Large intestine (tissue), 3 donors: ENCODE results near the gene CTNNA1. TPM values are rescaled to one million over a fixed set of nuclear protein-coding genes. Genes with fewer than 3 reads are reported as not detected.
"Not testable (repeated sequence)": the region's sequence is repeated elsewhere in the genome, so short reads cannot be mapped to it uniquely, and the experiment has no call there.

Source experiments
- DNase-seq, 2 donors: peaks; one replicate each; pipeline versions ENCODE4 v3.0.0 to v3.0.0-alpha.2; 2013
- H3K27ac ChIP-seq: one replicate; pipeline ENCODE4 v1.5.1; 2013; ENCODE audit warnings: low read length
- H3K27me3 ChIP-seq: 2 replicates; pipeline ENCODE4 v1.6.1; 2013; ENCODE audit warnings: low read length; ENCODE audit not compliant: control insufficient read depth, insufficient read depth
- H3K36me3 ChIP-seq: 2 replicates; pipeline ENCODE4 v1.6.1; 2013; ENCODE audit warnings: low read length; ENCODE audit not compliant: control insufficient read depth, insufficient read depth
- H3K4me1 ChIP-seq: one replicate; pipeline ENCODE4 v1.6.1; 2013; ENCODE audit warnings: low read length; ENCODE audit not compliant: control insufficient read depth, insufficient read depth
- H3K4me3 ChIP-seq: one replicate; pipeline ENCODE4 v1.5.1; 2013; ENCODE audit warnings: low read length
- H3K9me3 ChIP-seq: one replicate; pipeline ENCODE4 v1.6.1; 2013; ENCODE audit warnings: mild to moderate bottlenecking, low read depth, low read length, moderate library complexity; ENCODE audit not compliant: control insufficient read depth
- WGBS: methylation state at CpG from one replicate; pipeline ENCODE4 v1.1.5; 2013; ENCODE audit warnings: low lambda C conversion rate; ENCODE audit not compliant: insufficient coverage; 5-methylcytosine and 5-hydroxymethylcytosine counted together
- polyA plus RNA-seq: library from polyadenylated mRNA; unstranded; fragments of 120-200 nt; gene quantifications from one replicate; pipeline ENCODE4 v1.2.1, GENCODE V29; 2013

Gene CTNNA1
- polyA plus RNA-seq, 1 donor: 287 TPM

GRCh38 chr5:138754699-138755057, 1.5 kb downstream of the CTNNA1 start:
- Histone ChIP-seq H3K27ac (peak overlapping the region; percentile 99), H3K27me3 (no peaks in the 10 kb centered on the region), H3K9me3 (peaks cover 8% of the 10 kb centered on the region), H3K4me1 (peaks cover 21% of the 10 kb centered on the region), H3K4me3 (peak overlapping the region; percentile 95), H3K36me3 (peaks cover 20% of the 10 kb centered on the region)
- WGBS: 60% methylated on average over 1 of the region's 14 CpGs
- DNase-seq: no peak

- DNase-seq: no peak
- Histone ChIP-seq H3K36me3 (peaks cover 22% of the 10 kb centered on the region), H3K27me3 (no peaks in the 10 kb centered on the region), H3K4me1 (peaks cover 21% of the 10 kb centered on the region), H3K27ac (peak overlapping the region; percentile 99), H3K9me3 (peaks cover 8% of the 10 kb centered on the region), H3K4me3 (peak overlapping the region; percentile 95)
- 94% methylated on average over 4 of the region's 5 CpGs for WGBS
Observed at GRCh38 chr5:138755084-138755748, 2.0 kb downstream of the CTNNA1 start.

GRCh38 chr5:138757061-138757776, 4.0 kb downstream of the CTNNA1 start:
- H3K36me3 ChIP-seq: peaks cover 31% of the 10 kb centered on the region
- H3K27ac ChIP-seq: no peak overlapping the region
- H3K4me3 ChIP-seq: no peak overlapping the region
- H3K27me3 ChIP-seq: no peaks in the 10 kb centered on the region
- H3K9me3 ChIP-seq: peaks cover 8% of the 10 kb centered on the region
- peaks cover 18% of the 10 kb centered on the region for H3K4me1 ChIP-seq
- no peak for DNase-seq
- WGBS: 100% methylated on average over 2 of the region's 6 CpGs

DNA sequence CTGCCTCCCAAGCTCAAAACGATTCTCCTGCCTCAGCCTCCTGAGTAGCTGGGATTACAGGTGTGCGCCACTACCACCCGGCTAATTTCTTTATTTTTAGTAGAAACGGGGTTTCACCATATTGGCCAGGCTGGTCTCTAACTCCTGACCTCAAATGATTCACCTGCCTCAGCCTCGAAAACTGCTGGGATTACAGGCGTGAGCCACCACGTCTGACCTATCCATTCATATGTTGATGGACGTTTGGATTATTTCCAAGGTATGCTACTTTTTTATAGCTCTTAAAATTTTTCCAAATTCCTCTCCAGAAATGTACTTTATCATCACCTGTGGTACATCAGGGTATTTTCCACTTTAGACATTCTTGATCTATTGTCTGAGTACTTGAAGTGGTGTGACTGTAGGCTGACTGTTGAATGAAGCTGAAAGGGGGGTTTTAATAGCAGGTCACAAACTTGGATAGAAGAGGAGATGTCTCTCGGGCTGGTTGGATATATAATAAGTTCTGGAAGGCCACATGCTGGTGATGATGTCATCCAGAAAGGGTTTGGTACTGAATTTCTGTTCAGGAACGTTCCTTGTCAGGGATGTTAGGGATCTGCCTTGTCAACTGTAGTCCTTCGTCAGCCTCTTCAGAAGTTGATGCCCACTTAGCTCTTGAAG, 7.4 kb downstream of the CTNNA1 start:
- WGBS: 29% methylated on average over 1 of the region's 11 CpGs
- Histone ChIP-seq H3K27me3 (no peaks in the 10 kb centered on the region), H3K9me3 (peaks cover 8% of the 10 kb centered on the region), H3K4me3 (no peak overlapping the region), H3K4me1 (peaks cover 12% of the 10 kb centered on the region), H3K36me3 (peaks cover 28% of the 10 kb centered on the region), H3K27ac (no peak overlapping the region)
- DNase-seq: no peak

DNA sequence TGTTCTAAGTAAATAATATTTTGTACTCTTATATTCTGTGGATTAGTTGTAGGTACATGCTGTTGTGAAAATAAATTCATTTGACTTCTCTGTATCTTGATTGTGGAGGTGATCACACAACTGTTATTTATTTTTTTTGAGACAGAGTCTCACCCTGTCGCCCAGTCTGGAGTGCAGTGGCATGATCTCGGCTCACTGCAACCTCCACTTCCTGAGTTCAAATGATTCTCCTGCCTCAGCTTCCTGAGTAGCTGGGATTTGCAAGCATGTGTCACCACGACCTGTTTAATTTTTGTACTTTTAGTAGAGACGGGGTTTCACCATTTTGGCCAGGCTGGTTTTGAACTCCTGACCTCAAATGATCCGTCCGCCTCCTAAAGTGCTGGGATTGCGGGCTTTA, 7.9 kb downstream of the CTNNA1 start:
- not testable (repeated sequence) for H3K4me1 ChIP-seq, H3K4me3 ChIP-seq, DNase-seq, H3K9me3 ChIP-seq, H3K27me3 ChIP-seq, H3K27ac ChIP-seq
- 100% methylated on average over 3 of the region's 7 CpGs for WGBS
- peaks cover 26% of the 10 kb centered on the region for H3K36me3 ChIP-seq

GRCh38 chr5:138761670-138762069, 8.4 kb downstream of the CTNNA1 start:
- DNase-seq, H3K4me3 ChIP-seq, H3K27me3 ChIP-seq, H3K27ac ChIP-seq, H3K9me3 ChIP-seq, H3K4me1 ChIP-seq: not testable (repeated sequence)
- no CpG with 5 or more reads among the region's 6 CpGs for WGBS
- H3K36me3 ChIP-seq: peaks cover 22% of the 10 kb centered on the region

- H3K9me3 ChIP-seq: peaks cover 8% of the 10 kb centered on the region
- no peak overlapping the region for H3K27ac ChIP-seq
- no CpG with 5 or more reads among the region's 1 CpG for WGBS
- no peak overlapping the region for H3K4me3 ChIP-seq
- peaks cover 7% of the 10 kb centered on the region for H3K4me1 ChIP-seq
- H3K27me3 ChIP-seq: no peaks in the 10 kb centered on the region
- no peak for DNase-seq
- H3K36me3 ChIP-seq: peaks cover 22% of the 10 kb centered on the region
Observed at GRCh38 chr5:138762110-138762509, 8.9 kb downstream of the CTNNA1 start.

DNA sequence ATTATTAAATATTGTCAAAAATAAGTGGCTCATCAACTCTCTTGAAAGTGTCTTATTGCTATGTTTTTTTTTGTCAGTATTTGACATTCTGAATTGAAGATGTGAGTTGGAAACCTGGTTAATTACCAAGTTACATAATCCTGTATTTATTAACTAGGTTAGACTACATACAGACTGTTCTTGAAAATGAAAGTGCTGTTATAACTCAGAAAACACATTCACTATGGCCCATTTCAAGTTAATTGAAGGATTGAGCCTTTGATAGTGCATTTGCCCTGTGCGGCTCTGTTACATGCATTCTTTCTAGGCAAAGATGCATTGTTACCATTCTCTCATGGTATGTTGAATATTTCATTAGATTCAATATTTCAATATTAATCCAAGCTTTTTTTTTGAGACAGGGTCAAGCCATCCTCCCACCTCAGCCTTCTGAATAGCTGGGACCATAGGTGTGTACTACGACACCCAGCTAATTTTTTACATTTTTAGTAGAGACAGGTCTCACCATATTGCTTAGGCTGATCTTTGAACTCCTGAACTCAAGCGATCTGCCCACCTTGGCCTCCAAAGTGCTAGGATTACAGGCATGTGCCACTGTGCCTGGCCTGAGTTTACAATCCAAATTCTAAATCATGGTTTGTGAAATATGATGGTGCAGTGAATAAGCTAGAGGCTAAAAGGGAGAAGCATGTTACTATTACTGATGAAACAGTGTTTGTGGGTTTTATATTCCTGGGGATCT, 10.0 kb downstream of the CTNNA1 start:
- H3K27ac ChIP-seq: no peak overlapping the region
- DNase-seq: no peak
- H3K27me3 ChIP-seq: no peaks in the 10 kb centered on the region
- H3K4me3 ChIP-seq: no peak overlapping the region
- peaks cover 3% of the 10 kb centered on the region for H3K9me3 ChIP-seq
- WGBS: 100% methylated on average over 1 of the region's 3 CpGs
- H3K4me1 ChIP-seq: peaks cover 7% of the 10 kb centered on the region
- H3K36me3 ChIP-seq: peaks cover 17% of the 10 kb centered on the region

DNA sequence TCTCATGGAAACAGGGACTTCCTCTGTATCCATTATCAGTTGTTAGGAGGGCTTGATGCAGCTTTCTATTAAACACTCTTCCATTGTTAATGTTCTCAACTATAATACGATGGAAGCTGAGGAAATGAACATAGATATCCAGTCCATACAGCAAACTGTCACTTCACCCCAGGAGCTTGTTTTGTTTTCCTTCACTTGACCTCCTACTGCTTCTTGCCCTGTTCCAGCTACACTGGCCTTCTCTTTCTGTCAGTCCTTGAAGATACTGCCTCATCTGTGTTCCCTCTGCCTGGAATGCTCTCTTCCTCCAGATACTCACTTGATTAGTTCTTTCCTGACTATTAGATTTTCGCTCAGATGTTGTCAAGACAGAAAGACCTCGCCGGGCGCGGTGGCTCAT, 17.1 kb downstream of the CTNNA1 start:
- no peaks in the 10 kb centered on the region for H3K27me3 ChIP-seq
- H3K4me3 ChIP-seq: no peak overlapping the region
- WGBS: no CpG with 5 or more reads among the region's 6 CpGs
- DNase-seq: no peak
- no peaks in the 10 kb centered on the region for H3K4me1 ChIP-seq
- H3K9me3 ChIP-seq: no peaks in the 10 kb centered on the region
- H3K36me3 ChIP-seq: peaks cover 4% of the 10 kb centered on the region
- H3K27ac ChIP-seq: no peak overlapping the region

- WGBS: no CpG with 5 or more reads among the region's 1 CpG
- Histone ChIP-seq H3K36me3 (peaks cover 4% of the 10 kb centered on the region), H3K4me1 (no peaks in the 10 kb centered on the region), H3K4me3 (no peak overlapping the region), H3K27ac (no peak overlapping the region), H3K27me3 (no peaks in the 10 kb centered on the region), H3K9me3 (no peaks in the 10 kb centered on the region)
- no peak for DNase-seq
Observed at GRCh38 chr5:138770977-138771376, 17.8 kb downstream of the CTNNA1 start.
